Chondrocyte (in vitro differentiated cells): ENCODE data around the gene MGAT4A. TPM values are rescaled to one million over a fixed set of nuclear protein-coding genes. Genes with fewer than 3 reads are reported as not detected.
"Not testable (repeated sequence)": the region's sequence is repeated elsewhere in the genome, so short reads cannot be mapped to it uniquely, and the experiment has no call there.

Experiments used
- DNase-seq: peaks from one replicate; pipeline ENCODE4 v3.0.0; 2021; ENCODE audit warnings: mixed read lengths, low spot score
- H3K27ac Mint-ChIP-seq: one replicate; pipeline ENCODE4 v1.8.0; 2021; ENCODE audit warnings: mild to moderate bottlenecking, moderate library complexity, mixed read lengths; ENCODE audit not compliant: unreplicated experiment
- H3K27me3 Mint-ChIP-seq: 2 replicates; pipeline ENCODE4 v1.8.0; 2021; ENCODE audit warnings: low read depth, mixed read lengths
- H3K36me3 Mint-ChIP-seq: 2 replicates; pipeline ENCODE4 v1.8.0; 2021; ENCODE audit warnings: low read depth, mixed read lengths
- H3K4me1 Mint-ChIP-seq: 2 replicates; pipeline ENCODE4 v1.8.0; 2021; ENCODE audit warnings: low read depth, mild to moderate bottlenecking, mixed read lengths
- H3K4me3 Mint-ChIP-seq: one replicate; pipeline ENCODE4 v1.8.0; 2021; ENCODE audit warnings: mild to moderate bottlenecking, moderate library complexity, mixed read lengths; ENCODE audit not compliant: unreplicated experiment
- H3K9me3 Mint-ChIP-seq: 2 replicates; pipeline ENCODE4 v1.8.0; 2021; ENCODE audit warnings: low read depth, mixed read lengths
- CTCF ChIP-seq: fragments of 200-600 bp; sonication (generic); IDR thresholded peaks from 2 replicates; pipeline ENCODE4 v1.5.0; 2021; ENCODE audit warnings: antibody characterized with exemption, mild to moderate bottlenecking, moderate library complexity
- total RNA-seq: library from RNA; stranded (reverse); gene quantifications from 3 replicates; pipeline ENCODE4 v1.2.1, GENCODE V29; 2021

The MGAT4A gene
- total RNA-seq, 1 donor from 2014 or later: 2.1 TPM

DNA sequence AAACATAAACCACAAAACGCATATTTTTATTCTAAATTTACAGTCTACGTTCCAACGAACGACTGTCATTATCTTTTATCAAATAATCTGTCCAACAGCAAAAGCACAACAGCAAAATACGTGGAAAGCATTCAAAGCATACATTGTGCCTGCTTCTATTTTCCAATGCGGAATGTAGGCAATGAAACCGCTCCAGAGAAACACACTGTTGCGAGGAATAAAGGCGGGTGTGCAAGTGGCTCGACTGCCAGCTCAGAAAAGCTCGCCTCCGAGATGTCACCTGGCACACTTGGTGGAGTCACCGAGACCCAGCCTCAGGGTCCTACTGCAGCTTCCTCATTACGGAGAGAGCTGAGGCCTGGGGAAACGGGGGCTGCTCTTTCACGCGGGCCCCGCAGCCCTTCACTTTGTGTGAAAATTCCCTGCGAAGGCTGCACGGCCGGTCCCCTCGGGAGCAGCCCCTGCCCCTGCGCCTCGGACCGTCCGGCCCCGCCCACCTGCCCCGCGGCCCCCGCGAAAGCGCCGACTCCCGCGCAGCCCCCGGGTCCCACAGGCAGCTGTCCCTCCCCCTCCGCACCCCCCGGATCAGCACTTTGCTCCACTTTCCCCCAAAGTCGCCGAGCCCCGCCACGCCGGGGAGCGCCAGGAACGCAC, 752 bp downstream of the MGAT4A start:
- H3K4me3 Mint-ChIP-seq: peak overlapping the region; percentile 53

GRCh38 chr2:98729652-98730051, 1.3 kb downstream of the MGAT4A start:
- peaks cover 40% of the 10 kb centered on the region for H3K27me3 Mint-ChIP-seq
- H3K4me1 Mint-ChIP-seq: peaks cover 7% of the 10 kb centered on the region
- H3K27ac Mint-ChIP-seq: no peak overlapping the region
- no peaks in the 10 kb centered on the region for H3K9me3 Mint-ChIP-seq
- H3K36me3 Mint-ChIP-seq: no peaks in the 10 kb centered on the region
- no peak for DNase-seq
- TF ChIP-seq CTCF: no peak
- peak overlapping the region; percentile 53 for H3K4me3 Mint-ChIP-seq

More for the DNA sequence above, 752 bp downstream of the MGAT4A start:
- H3K27me3 Mint-ChIP-seq: peaks cover 40% of the 10 kb centered on the region
- no peaks in the 10 kb centered on the region for H3K36me3 Mint-ChIP-seq
- DNase-seq: no peak
- peaks cover 7% of the 10 kb centered on the region for H3K4me1 Mint-ChIP-seq
- no peak overlapping the region for H3K27ac Mint-ChIP-seq
- no peaks in the 10 kb centered on the region for H3K9me3 Mint-ChIP-seq
- TF ChIP-seq CTCF: no peak

- H3K36me3 Mint-ChIP-seq, H3K9me3 Mint-ChIP-seq, H3K4me3 Mint-ChIP-seq, H3K4me1 Mint-ChIP-seq, DNase-seq, H3K27ac Mint-ChIP-seq: not testable (repeated sequence)
- H3K27me3 Mint-ChIP-seq: peaks cover 33% of the 10 kb centered on the region
These were observed 2.7 kb downstream of the MGAT4A start for GRCh38 chr2:98728088-98728718.

DNA sequence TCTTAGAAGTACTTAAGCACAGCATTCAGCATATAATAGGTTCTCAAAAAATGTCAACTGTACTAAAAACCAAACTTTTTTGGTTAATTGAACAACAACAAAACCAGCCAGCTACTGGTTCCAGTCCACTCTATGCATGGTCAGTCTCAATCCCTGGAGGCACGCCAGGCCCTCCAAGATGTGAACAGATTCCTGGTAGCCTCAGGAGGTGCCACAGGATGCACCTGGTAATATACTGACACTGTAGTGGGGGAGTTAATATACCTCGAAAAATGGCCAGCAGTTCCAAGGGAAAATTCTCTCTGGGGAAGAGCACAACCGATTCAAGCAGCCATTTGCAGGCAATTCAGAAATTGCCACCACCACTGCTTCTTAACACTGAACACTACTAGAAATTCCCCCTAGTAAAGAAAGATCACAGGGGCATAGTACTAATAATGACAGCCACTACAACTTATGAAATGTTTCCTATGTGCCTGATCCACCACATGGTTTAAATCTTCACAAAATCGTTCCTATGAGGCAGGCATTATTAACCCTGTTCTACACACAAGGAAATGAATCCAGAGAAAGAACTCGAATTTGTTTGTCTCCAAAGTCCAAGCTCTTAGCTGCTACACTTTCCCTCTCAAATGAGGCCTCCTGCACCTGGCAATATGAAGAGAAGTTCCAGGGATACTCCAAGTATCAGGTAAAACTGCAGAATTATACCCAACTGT, 3.4 kb downstream of the MGAT4A start:
- H3K36me3 Mint-ChIP-seq: peaks cover 3% of the 10 kb centered on the region
- H3K4me3 Mint-ChIP-seq: no peak overlapping the region
- no peak overlapping the region for H3K27ac Mint-ChIP-seq
- peaks cover 31% of the 10 kb centered on the region for H3K27me3 Mint-ChIP-seq
- no peaks in the 10 kb centered on the region for H3K9me3 Mint-ChIP-seq
- DNase-seq: no peak
- TF ChIP-seq CTCF: no peak
- H3K4me1 Mint-ChIP-seq: peaks cover 7% of the 10 kb centered on the region

DNA sequence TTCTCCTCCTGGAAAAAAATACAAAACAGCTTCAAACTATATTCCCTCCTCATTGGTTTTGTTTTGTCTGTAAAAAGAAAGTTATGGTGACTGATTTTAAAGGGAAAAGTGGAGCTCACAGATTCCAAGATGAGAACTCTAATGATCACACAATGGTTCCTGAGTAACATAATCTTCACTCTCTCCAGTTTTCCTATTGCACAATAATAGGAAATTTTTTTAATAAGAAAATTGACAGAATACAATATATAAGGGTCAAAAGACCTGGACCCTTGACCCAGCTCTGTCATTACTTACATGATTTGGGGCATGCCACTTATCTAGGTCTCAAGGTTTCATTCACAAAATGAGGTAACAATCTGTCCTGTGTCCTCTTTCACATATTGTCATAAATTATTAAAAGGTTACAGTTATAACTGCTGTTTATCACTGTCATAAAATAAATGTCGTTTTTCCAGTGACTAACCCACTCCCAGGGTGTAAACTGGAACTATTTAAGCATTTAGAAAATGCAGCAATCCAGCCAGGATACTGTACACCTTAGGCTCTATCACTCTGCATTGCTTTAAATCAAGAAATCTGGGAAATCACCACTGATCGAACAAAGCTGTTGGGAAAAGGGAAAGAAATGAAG, 4.1 kb downstream of the MGAT4A start:
- DNase-seq: no peak
- no peak overlapping the region for H3K27ac Mint-ChIP-seq
- peaks cover 6% of the 10 kb centered on the region for H3K4me1 Mint-ChIP-seq
- H3K4me3 Mint-ChIP-seq: no peak overlapping the region
- H3K36me3 Mint-ChIP-seq: peaks cover 3% of the 10 kb centered on the region
- no peak for TF ChIP-seq CTCF
- peaks cover 28% of the 10 kb centered on the region for H3K27me3 Mint-ChIP-seq
- no peaks in the 10 kb centered on the region for H3K9me3 Mint-ChIP-seq
